Cardiac muscle cell (in vitro differentiated cells and primary cell): ENCODE results near the gene S100A4. TPM values are rescaled to one million over a fixed set of nuclear protein-coding genes. Genes with fewer than 3 reads are reported as not detected.
A peak's percentile ranks its signal among the peaks of the same experiment; 100 is the strongest.

Experiments
- DNase-seq, 2 donors: peaks; one replicate each; pipeline versions ENCODE4 v3.0.0 to v3.0.0-alpha.2; 2010 to 2017; ENCODE audit warnings: low read depth in 1 of 2, low spot score in 1 of 2
- H3K27ac ChIP-seq: fragments of 200-600 bp; sonication (generic); 2 replicates; pipeline ENCODE4 v1.5.1; 2016
- H3K27me3 ChIP-seq: fragments of 200-600 bp; sonication (generic); 2 replicates; pipeline ENCODE4 v1.6.0; 2016; ENCODE audit warnings: control low read depth
- H3K36me3 ChIP-seq: fragments of 200-600 bp; sonication (generic); 2 replicates; pipeline ENCODE4 v1.5.1; 2016; ENCODE audit warnings: control low read depth
- H3K4me1 ChIP-seq: fragments of 200-600 bp; sonication (generic); 2 replicates; pipeline ENCODE4 v1.8.1; 2017; ENCODE audit warnings: low read depth, mild to moderate bottlenecking, mixed run types
- H3K4me3 ChIP-seq: fragments of 200-600 bp; sonication (generic); 2 replicates; pipeline ENCODE4 v1.5.1; 2016; ENCODE audit warnings: mild to moderate bottlenecking
- H3K9me3 ChIP-seq: fragments of 200-600 bp; sonication (generic); 2 replicates; pipeline ENCODE4 v1.5.1; 2017; ENCODE audit warnings: low read depth, mild to moderate bottlenecking, control low read depth
- polyA plus RNA-seq: library from polyadenylated mRNA; unstranded; fragments of >200 nt; fragmentation: Nextera tagmentation; extraction: Ambion mirVana; gene quantifications from 2 replicates; pipeline ENCODE4 v1.2.1, GENCODE V29; 2016
- total RNA-seq: library from RNA; depleted of rRNA; stranded (reverse); fragments of >200 nt; gene quantifications from 2 replicates; pipeline ENCODE4 v1.2.3, GENCODE V29; 2016
- TF ChIP-seq, protein P1 (sequence below): IDR thresholded peaks from 2 replicates; pipeline ENCODE4 v1.5.1; 2012; ENCODE audit warnings: low read depth, mild to moderate bottlenecking, low read length

Gene S100A4
- total and polyA plus RNA-seq, 2 experiments from 2014 or later, result 89.4 to 133 TPM

GRCh38 chr1:153532769-153533599, 12.6 kb downstream of the S100A4 start:
- TF ChIP-seq, protein P1, sequence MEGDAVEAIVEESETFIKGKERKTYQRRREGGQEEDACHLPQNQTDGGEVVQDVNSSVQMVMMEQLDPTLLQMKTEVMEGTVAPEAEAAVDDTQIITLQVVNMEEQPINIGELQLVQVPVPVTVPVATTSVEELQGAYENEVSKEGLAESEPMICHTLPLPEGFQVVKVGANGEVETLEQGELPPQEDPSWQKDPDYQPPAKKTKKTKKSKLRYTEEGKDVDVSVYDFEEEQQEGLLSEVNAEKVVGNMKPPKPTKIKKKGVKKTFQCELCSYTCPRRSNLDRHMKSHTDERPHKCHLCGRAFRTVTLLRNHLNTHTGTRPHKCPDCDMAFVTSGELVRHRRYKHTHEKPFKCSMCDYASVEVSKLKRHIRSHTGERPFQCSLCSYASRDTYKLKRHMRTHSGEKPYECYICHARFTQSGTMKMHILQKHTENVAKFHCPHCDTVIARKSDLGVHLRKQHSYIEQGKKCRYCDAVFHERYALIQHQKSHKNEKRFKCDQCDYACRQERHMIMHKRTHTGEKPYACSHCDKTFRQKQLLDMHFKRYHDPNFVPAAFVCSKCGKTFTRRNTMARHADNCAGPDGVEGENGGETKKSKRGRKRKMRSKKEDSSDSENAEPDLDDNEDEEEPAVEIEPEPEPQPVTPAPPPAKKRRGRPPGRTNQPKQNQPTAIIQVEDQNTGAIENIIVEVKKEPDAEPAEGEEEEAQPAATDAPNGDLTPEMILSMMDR, result peak; percentile 92
- no peak overlapping the region for H3K27ac ChIP-seq
- H3K4me3 ChIP-seq, result no peak overlapping the region
- no peaks in the 10 kb centered on the region for H3K36me3 ChIP-seq
- no peaks in the 10 kb centered on the region for H3K27me3 ChIP-seq
- peak; percentile 86 to 88 for DNase-seq
- H3K9me3 ChIP-seq, result no peaks in the 10 kb centered on the region
- peaks cover 7% of the 10 kb centered on the region for H3K4me1 ChIP-seq

GRCh38 chr1:153532181-153532580, 13.4 kb downstream of the S100A4 start:
- Histone ChIP-seq H3K27me3 (no peaks in the 10 kb centered on the region), H3K9me3 (no peaks in the 10 kb centered on the region), H3K4me1 (peaks cover 7% of the 10 kb centered on the region), H3K4me3 (no peak overlapping the region), H3K27ac (no peak overlapping the region), H3K36me3 (no peaks in the 10 kb centered on the region)
- no peak for DNase-seq
- TF ChIP-seq, protein P1, result no peak

GRCh38 chr1:153531638-153532037, 14.0 kb downstream of the S100A4 start:
- H3K27me3 ChIP-seq, result no peaks in the 10 kb centered on the region
- peaks cover 7% of the 10 kb centered on the region for H3K4me1 ChIP-seq
- H3K9me3 ChIP-seq, result no peaks in the 10 kb centered on the region
- H3K36me3 ChIP-seq, result no peaks in the 10 kb centered on the region
- DNase-seq, result no peak
- TF ChIP-seq, protein P1, result no peak
- no peak overlapping the region for H3K4me3 ChIP-seq
- no peak overlapping the region for H3K27ac ChIP-seq

DNA sequence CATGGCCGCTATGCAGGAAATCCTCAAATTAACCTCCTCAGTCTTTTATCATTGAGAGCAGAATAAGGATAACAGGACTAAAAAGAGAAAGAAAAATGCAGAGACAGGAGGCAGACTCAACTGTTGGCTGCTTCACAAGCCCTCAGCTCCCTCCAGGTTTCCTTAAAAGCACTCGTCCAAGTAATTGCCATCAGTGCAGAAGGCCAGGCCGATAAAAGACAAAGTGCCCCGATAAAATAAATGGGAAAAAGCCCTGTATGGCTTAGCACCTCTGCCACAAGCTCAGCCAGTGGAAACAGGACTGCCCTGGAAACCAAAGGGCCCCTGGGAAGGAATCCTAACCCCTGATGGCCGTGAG, 17.9 kb downstream of the S100A4 start:
- TF ChIP-seq, protein P1, result no peak
- Histone ChIP-seq H3K9me3 (no peaks in the 10 kb centered on the region), H3K4me3 (no peak overlapping the region), H3K4me1 (no peaks in the 10 kb centered on the region), H3K27me3 (no peaks in the 10 kb centered on the region), H3K36me3 (no peaks in the 10 kb centered on the region), H3K27ac (no peak overlapping the region)
- DNase-seq, result no peak

- TF ChIP-seq, protein P1, result no peak
- Histone ChIP-seq H3K9me3 (no peaks in the 10 kb centered on the region), H3K27ac (no peak overlapping the region), H3K27me3 (no peaks in the 10 kb centered on the region), H3K4me3 (no peak overlapping the region), H3K4me1 (no peaks in the 10 kb centered on the region), H3K36me3 (no peaks in the 10 kb centered on the region)
- DNase-seq, result no peak
Measured at GRCh38 chr1:153527023-153527682, 18.5 kb downstream of the S100A4 start.
